Stimulated activated CD8-positive, alpha-beta memory T cell treated with anti-CD3 and anti-CD28 coated beads, Interleukin-7, amount 100 ng/mL, for 4 hours (primary cell): ENCODE data around the gene RP2.
A peak's percentile ranks its signal among the peaks of the same experiment; 100 is the strongest.

Source experiments
- DNase-seq, 2 donors: peaks; one replicate each; pipeline ENCODE4 v3.0.0-alpha.2; 2020; ENCODE audit warnings: low read depth in 2 of 2

Gene RP2

GRCh38 chrX:46836701-46837557 is at the start of gene RP2:
TSS of gene RP2 (plus strand) at chrX:46837043. CDS start at chrX:46837101, 58 bp downstream.
- peak; percentile 78 to 83 for DNase-seq

- no peak for DNase-seq
These were observed 47.9 kb upstream of the RP2 start for GRCh38 chrX:46788902-46789301.

- no peak for DNase-seq
These were observed 44.7 kb upstream of the RP2 start for GRCh38 chrX:46791927-46792809.

- no peak for DNase-seq
These were observed 44.0 kb upstream of the RP2 start for GRCh38 chrX:46792810-46793188.

- DNase-seq: no peak
These were observed 43.3 kb upstream of the RP2 start for GRCh38 chrX:46793386-46794143.

- DNase-seq: peak; percentile 40 to 42
These were observed 40.2 kb upstream of the RP2 start for GRCh38 chrX:46796574-46797191.

GRCh38 chrX:46803140-46803539 is 33.7 kb upstream of the RP2 start:
- DNase-seq: no peak

GRCh38 chrX:46805270-46805669 is 31.6 kb upstream of the RP2 start:
- no peak for DNase-seq

GRCh38 chrX:46811121-46811520 is 25.7 kb upstream of the RP2 start:
- no peak for DNase-seq

GRCh38 chrX:46812445-46812844 is 24.4 kb upstream of the RP2 start:
- DNase-seq: no peak

- DNase-seq: no peak
These were observed 21.9 kb upstream of the RP2 start for GRCh38 chrX:46814966-46815365.

- DNase-seq: no peak
These were observed 17.7 kb upstream of the RP2 start for GRCh38 chrX:46819136-46819535.

- DNase-seq: no peak
These were observed 16.3 kb upstream of the RP2 start for GRCh38 chrX:46820391-46821100.

GRCh38 chrX:46823481-46823880 is 13.4 kb upstream of the RP2 start:
- no peak for DNase-seq

- DNase-seq: no peak
These were observed 5.0 kb upstream of the RP2 start for GRCh38 chrX:46831765-46832327.

GRCh38 chrX:46837558-46838485 is 979 bp downstream of the RP2 start:
- peak in 1 of 2 donors; percentile 2 for DNase-seq

- no peak for DNase-seq
These were observed 1.6 kb downstream of the RP2 start for GRCh38 chrX:46838486-46838870.

- DNase-seq: no peak
These were observed 2.2 kb downstream of the RP2 start for GRCh38 chrX:46838974-46839480.

- DNase-seq: no peak
These were observed 4.1 kb downstream of the RP2 start for GRCh38 chrX:46840946-46841345.
